A549 (cell line): ENCODE measurements around the gene ZSCAN2. TPM values are rescaled to one million over a fixed set of nuclear protein-coding genes. Genes with fewer than 3 reads are reported as not detected.

ENCODE experiments used
- ATAC-seq, 2 experiments: fragments of 200-7000 bp in 1 of 2; fragments of >200 bp in 1 of 2; cut with Nextera tagmentation in 1 of 2; cut with Tn5 transposase in 1 of 2; 3 replicates each; pipeline versions ENCODE4 v1.8.0 to v1.9.1; 2018 to 2020; ENCODE audit warnings: mild to moderate bottlenecking in 1 of 2, moderate library complexity in 1 of 2
- CTCF ChIA-PET: fragments of 300-600 bp; sonication (Branson Sonifier 250); formaldehyde crosslinking; extraction: SDS; loops from one replicate; lab custom pipeline; 2021; ENCODE audit warnings: antibody characterized with exemption, inconsistent platforms; lab: Yijun Ruan, JAX
- POLR2A ChIA-PET: fragments of 350-600 bp; formaldehyde crosslinking; extraction: SDS; loops from one replicate; lab custom pipeline; 2021; ENCODE audit warnings: antibody characterized with exemption, inconsistent platforms; lab: Yijun Ruan, JAX
- DNase-seq, 2 experiments: peaks; one replicate each; pipeline versions ENCODE4 v3.0.0 to v3.0.0-alpha.2; 2011 to 2016; ENCODE audit warnings: low read depth in 1 of 2, low spot score in 1 of 2
- FAIRE-seq: peaks from 2 replicates; lab custom pipeline; 2011; peaks lifted over from hg19 to GRCh38; lab: Jason Lieb, UNC
- H3K27ac ChIP-seq, 2 experiments: fragments of >200 bp; sonication (Bioruptor Twin); formaldehyde crosslinking; 3 replicates each; pipeline ENCODE4 v1.5.1; 2016 to 2017
- H3K4me1 ChIP-seq: fragments of >200 bp; sonication (Bioruptor Twin); formaldehyde crosslinking; 3 replicates; pipeline ENCODE4 v1.6.1; 2016
- H3K4me2 ChIP-seq: fragments of >200 bp; sonication (Bioruptor Twin); formaldehyde crosslinking; 3 replicates; pipeline ENCODE4 v1.6.1; 2016
- H3K4me3 ChIP-seq: fragments of >200 bp; sonication (Bioruptor Twin); formaldehyde crosslinking; 3 replicates; pipeline ENCODE4 v1.5.1; 2016
- H3K9me3 ChIP-seq: fragments of >200 bp; sonication (Bioruptor Twin); formaldehyde crosslinking; 3 replicates; pipeline ENCODE4 v1.6.1; 2016
- ATOH8 ChIP-seq: fragments of 250-450 bp; sonication (Bioruptor Pico); IDR thresholded peaks from 2 replicates; pipeline ENCODE4 v1.5.0; 2020; ENCODE audit warnings: low read depth, mild to moderate bottlenecking, moderate library complexity
- BHLHE40 ChIP-seq: IDR thresholded peaks from 2 replicates; pipeline ENCODE4 v1.6.1; 2012; ENCODE audit warnings: low read depth, low read length, inconsistent platforms
- CBX2 ChIP-seq: fragments of 200-600 bp; sonication (generic); IDR thresholded peaks from 2 replicates; pipeline ENCODE4 v1.6.1; 2016; ENCODE audit warnings: low read depth, mild to moderate bottlenecking, borderline replicate concordance
- EHMT2 ChIP-seq: fragments of 200-600 bp; sonication (generic); IDR thresholded peaks from 2 replicates; pipeline ENCODE4 v1.6.1; 2016; ENCODE audit warnings: antibody characterized with exemption, low read depth, mild to moderate bottlenecking, moderate library complexity
- EP300 ChIP-seq, 2 experiments: fragments of >200 bp; sonication (Bioruptor Twin); formaldehyde crosslinking; IDR thresholded peaks; 2 replicates in 1 of 2; 3 replicates in 1 of 2; pipeline ENCODE4 v1.6.1; 2016 to 2017
- FOSL2 ChIP-seq, 2 experiments: fragments of 450-650 bp in 1 of 2; fragments of >200 bp in 1 of 2; sonication (Bioruptor Twin) in 1 of 2; formaldehyde crosslinking; IDR thresholded peaks; 2 replicates each; pipeline versions ENCODE4 v1.5.0 to v1.6.1; 2016 to 2020; ENCODE audit warnings: mild to moderate bottlenecking in 1 of 2, moderate library complexity in 1 of 2
- FOXS1 ChIP-seq: fragments of 250-450 bp; sonication (Bioruptor Pico); IDR thresholded peaks from 2 replicates; pipeline ENCODE4 v1.5.0; 2020; ENCODE audit warnings: mild to moderate bottlenecking, moderate library complexity
- HES2 ChIP-seq: fragments of >200 bp; sonication (Bioruptor Twin); formaldehyde crosslinking; IDR thresholded peaks from 2 replicates; pipeline ENCODE4 v1.6.1; 2016
- HEYL ChIP-seq: fragments of 250-450 bp; sonication (Bioruptor Pico); IDR thresholded peaks from 2 replicates; pipeline ENCODE4 v1.8.0; 2021; ENCODE audit warnings: mild to moderate bottlenecking, moderate library complexity
- HMGXB4 ChIP-seq: fragments of 250-450 bp; sonication (Bioruptor Pico); IDR thresholded peaks from 2 replicates; pipeline ENCODE4 v1.5.0; 2021; ENCODE audit warnings: mild to moderate bottlenecking, moderate library complexity, borderline replicate concordance
- HOXB13 ChIP-seq: fragments of 250-450 bp; sonication (Bioruptor Pico); IDR thresholded peaks from 2 replicates; pipeline ENCODE4 v1.5.0; 2020; ENCODE audit warnings: low read depth, mild to moderate bottlenecking, moderate library complexity
- JUN ChIP-seq, 2 experiments: fragments of >200 bp; sonication (Bioruptor Twin); formaldehyde crosslinking; IDR thresholded peaks; 2 replicates in 1 of 2; 3 replicates in 1 of 2; pipeline ENCODE4 v1.6.1; 2016 to 2017
- MYC ChIP-seq: IDR thresholded peaks from 2 replicates; pipeline ENCODE4 v1.6.1; 2012; ENCODE audit warnings: mild to moderate bottlenecking, inconsistent platforms, low read length, improper control_type of control experiment, borderline replicate concordance
- NFE2L2 ChIP-seq: fragments of 150-350 bp; conservative IDR thresholded peaks from 2 replicates; pipeline ENCODE4 v1.6.1; 2014; ENCODE audit warnings: low read length
- NR3C1 ChIP-seq: fragments of >200 bp; sonication (Bioruptor Twin); formaldehyde crosslinking; IDR thresholded peaks from 3 replicates; pipeline ENCODE4 v1.6.1; 2017
- POLR2AphosphoS2 ChIP-seq: conservative IDR thresholded peaks from 2 replicates; pipeline ENCODE4 v1.6.1; 2012; ENCODE audit warnings: low read length, improper control_type of control experiment, inconsistent platforms
- RARB ChIP-seq: fragments of 250-450 bp; sonication (Bioruptor Pico); IDR thresholded peaks from 2 replicates; pipeline ENCODE4 v1.8.0; 2021; ENCODE audit warnings: mild to moderate bottlenecking, moderate library complexity
- SMC3 ChIP-seq: fragments of >200 bp; sonication (Bioruptor Twin); formaldehyde crosslinking; IDR thresholded peaks from 3 replicates; pipeline ENCODE4 v1.6.1; 2018; ENCODE audit warnings: inconsistent platforms
- SREBF2 ChIP-seq: fragments of 450-650 bp; IDR thresholded peaks from 2 replicates; pipeline ENCODE4 v1.6.1; 2014; ENCODE audit warnings: mild to moderate bottlenecking, moderate library complexity
- ZNF302 ChIP-seq: fragments of 250-450 bp; sonication (Bioruptor Pico); IDR thresholded peaks from 2 replicates; pipeline ENCODE4 v1.9.0; 2021; ENCODE audit warnings: inconsistent platforms, mild to moderate bottlenecking, moderate library complexity
- polyA plus RNA-seq, 4 experiments: library from polyadenylated mRNA; depleted of rRNA in 3 of 4; stranded (reverse); fragments of >200 nt; fragmentation: RNase III in 1 of 4; extraction: RNeasy Plus Mini Kit Qiagen cat#74134 plus additional on column Dnase treatment in 1 of 4; gene quantifications; 2 replicates in 3 of 4; 3 replicates in 1 of 4; pipeline ENCODE4 v1.2.3, GENCODE V29; 2011 to 2017

The ZSCAN2 gene
- polyA plus RNA-seq, 2 of the 4 experiments (the other 2 are of a cell fraction), result 16.5 to 17.5 TPM

GRCh38 chr15:84669726-84670125 is 68.9 kb downstream of the ZSCAN2 start (continued):
- no peak for TF ChIP-seq FOSL2 (IDR thresholded peaks at IDR 0.05)
- TF ChIP-seq FOSL2 (CRISPR knock-in tag; IDR thresholded peaks at IDR 0.05), result no peak
- no peak for TF ChIP-seq JUN (IDR thresholded peaks at IDR 0.05)
- TF ChIP-seq HEYL (CRISPR knock-in tag), result no peak
- no peak for TF ChIP-seq SREBF2
- no peak for TF ChIP-seq BHLHE40
- no peak for TF ChIP-seq FOXS1 (CRISPR knock-in tag)
- TF ChIP-seq, all 56 proteins: peak for 0

GRCh38 chr15:84671211-84671610 is 70.4 kb downstream of the ZSCAN2 start:
- no peaks in the 10 kb centered on the region for H3K9me3 ChIP-seq
- no peak overlapping the region for H3K4me3 ChIP-seq
- no peak for DNase-seq
- TF ChIP-seq POLR2AphosphoS2, result no peak
- no peak for TF ChIP-seq EHMT2
- no peak for TF ChIP-seq ATOH8 (CRISPR knock-in tag)
- TF ChIP-seq EP300 (IDR thresholded peaks at IDR 0.05), result no peak
- TF ChIP-seq SMC3, result no peak
- TF ChIP-seq CBX2, result no peak
- no peak for TF ChIP-seq RARB (CRISPR knock-in tag)
- no peak for TF ChIP-seq NFE2L2
- TF ChIP-seq HOXB13 (CRISPR knock-in tag), result no peak
- no peak for TF ChIP-seq HES2
- no peak for TF ChIP-seq NR3C1
- TF ChIP-seq HMGXB4, result no peak
- no peak for TF ChIP-seq ZNF302 (CRISPR knock-in tag)
- no peak for TF ChIP-seq MYC
- FAIRE-seq, result no peak
- no peaks in the 10 kb centered on the region for H3K4me1 ChIP-seq
- no peak for ATAC-seq
- no peak overlapping the region for H3K4me2 ChIP-seq
- ChIA-PET CTCF (interaction anchor here (0.7 to 2.2 kb wide), 4 partner anchors 11 to 33 kb away, joined by 3 to 11 read pairs (median 4); no protein-coding TSS in a partner anchor), POLR2A (interaction anchor here (1.4 kb wide), 1 partner anchor 45 kb away, joined by 4 read pairs; no protein-coding TSS in a partner anchor)
- H3K27ac ChIP-seq, result no peak overlapping the region

Other genes with a start within 250 kb of the ZSCAN2 start
- gene WDR73, start 53.3 kb downstream of the ZSCAN2 start, polyA plus RNA-seq (2011; rRNA removed), result 44.7 and 45.9 TPM in 2 replicates
- gene WDR73, start 53.3 kb downstream of the ZSCAN2 start, polyA plus RNA-seq (2017; fragmentation: RNase III; extraction: RNeasy Plus Mini Kit Qiagen cat#74134 plus additional on column Dnase treatment), result 41.0 to 46.1 TPM (median 45.3 TPM) in 3 replicates
- gene NMB, start 57.2 kb downstream of the ZSCAN2 start, polyA plus RNA-seq (2011; rRNA removed), result 10.1 and 16.1 TPM in 2 replicates
- 13.2 to 22.4 TPM (median 18.5 TPM) in 3 replicates for gene NMB, start 57.2 kb downstream of the ZSCAN2 start, polyA plus RNA-seq (2017; fragmentation: RNase III; extraction: RNeasy Plus Mini Kit Qiagen cat#74134 plus additional on column Dnase treatment)
- 237 and 490 TPM in 2 replicates for gene SEC11A, start 115.1 kb downstream of the ZSCAN2 start, polyA plus RNA-seq (2011; rRNA removed)
- 369 to 396 TPM (median 380 TPM) in 3 replicates for gene SEC11A, start 115.1 kb downstream of the ZSCAN2 start, polyA plus RNA-seq (2017; fragmentation: RNase III; extraction: RNeasy Plus Mini Kit Qiagen cat#74134 plus additional on column Dnase treatment)
- gene ZNF592, start 147.6 kb downstream of the ZSCAN2 start, polyA plus RNA-seq (2011; rRNA removed), result 12.4 and 15.6 TPM in 2 replicates
- 12.9 to 14.3 TPM (median 13.9 TPM) in 3 replicates for gene ZNF592, start 147.6 kb downstream of the ZSCAN2 start, polyA plus RNA-seq (2017; fragmentation: RNase III; extraction: RNeasy Plus Mini Kit Qiagen cat#74134 plus additional on column Dnase treatment)
- 0.30 and 0.33 TPM in 2 replicates for gene ALPK3, start 216.3 kb downstream of the ZSCAN2 start, polyA plus RNA-seq (2011; rRNA removed)
- 0.17 to 0.26 TPM (median 0.24 TPM) in 3 replicates for gene ALPK3, start 216.3 kb downstream of the ZSCAN2 start, polyA plus RNA-seq (2017; fragmentation: RNase III; extraction: RNeasy Plus Mini Kit Qiagen cat#74134 plus additional on column Dnase treatment)